Measurements from ENCODE around the gene POC1A.

- TF ChIP-seq CTCF (IDR thresholded peaks at IDR 0.05): no peak
- TF ChIP-seq POLR2A (IDR thresholded peaks at IDR 0.05): no peak
Measured at GRCh38 chr3:52072020-52072419, 82.2 kb downstream of the POC1A start.

Measured in testis (tissue), 2 donors.